DND-41 (cell line): Measurements from ENCODE around the gene PLRG1.

Experiments used
- EZH2 ChIP-seq: IDR thresholded peaks from 3 replicates; pipeline ENCODE4 v1.6.1; 2012; ENCODE audit warnings: borderline replicate concordance, low read depth, mild to moderate bottlenecking, moderate library complexity, low read length, inconsistent platforms; ENCODE audit not compliant: severe bottlenecking
- TF ChIP-seq, protein P1 (sequence below): IDR thresholded peaks from 2 replicates; pipeline ENCODE4 v1.5.1; 2012; ENCODE audit warnings: borderline replicate concordance, low read length, moderate library complexity, mild to moderate bottlenecking; ENCODE audit not compliant: poor library complexity, severe bottlenecking; ENCODE audit errors: extremely low read depth

DNA sequence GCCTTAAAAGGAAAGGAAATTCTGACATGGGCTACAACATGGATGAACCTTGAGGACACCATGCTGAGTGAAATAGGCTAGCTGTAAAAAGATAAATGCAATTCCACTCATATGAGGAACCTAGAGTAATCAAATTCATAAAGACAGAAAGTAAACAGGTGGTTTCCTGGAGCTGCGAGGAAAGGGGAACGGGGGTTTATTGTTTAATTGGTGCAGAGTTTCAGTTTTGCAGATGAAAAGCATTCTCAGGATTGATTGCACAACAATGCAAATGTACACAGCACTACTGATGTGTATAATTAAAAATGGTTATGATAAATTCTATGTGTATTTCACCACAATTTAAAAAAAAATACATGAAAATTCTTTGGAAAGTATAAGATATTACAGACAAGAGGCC, 24.0 kb downstream of the PLRG1 start:
- TF ChIP-seq, protein P1, sequence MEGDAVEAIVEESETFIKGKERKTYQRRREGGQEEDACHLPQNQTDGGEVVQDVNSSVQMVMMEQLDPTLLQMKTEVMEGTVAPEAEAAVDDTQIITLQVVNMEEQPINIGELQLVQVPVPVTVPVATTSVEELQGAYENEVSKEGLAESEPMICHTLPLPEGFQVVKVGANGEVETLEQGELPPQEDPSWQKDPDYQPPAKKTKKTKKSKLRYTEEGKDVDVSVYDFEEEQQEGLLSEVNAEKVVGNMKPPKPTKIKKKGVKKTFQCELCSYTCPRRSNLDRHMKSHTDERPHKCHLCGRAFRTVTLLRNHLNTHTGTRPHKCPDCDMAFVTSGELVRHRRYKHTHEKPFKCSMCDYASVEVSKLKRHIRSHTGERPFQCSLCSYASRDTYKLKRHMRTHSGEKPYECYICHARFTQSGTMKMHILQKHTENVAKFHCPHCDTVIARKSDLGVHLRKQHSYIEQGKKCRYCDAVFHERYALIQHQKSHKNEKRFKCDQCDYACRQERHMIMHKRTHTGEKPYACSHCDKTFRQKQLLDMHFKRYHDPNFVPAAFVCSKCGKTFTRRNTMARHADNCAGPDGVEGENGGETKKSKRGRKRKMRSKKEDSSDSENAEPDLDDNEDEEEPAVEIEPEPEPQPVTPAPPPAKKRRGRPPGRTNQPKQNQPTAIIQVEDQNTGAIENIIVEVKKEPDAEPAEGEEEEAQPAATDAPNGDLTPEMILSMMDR = no peak
- TF ChIP-seq EZH2 = no peak
